ENCODE measurements around the gene RASA3. TPM values are rescaled to one million over a fixed set of nuclear protein-coding genes. Genes with fewer than 3 reads are reported as not detected.

RASA3 gene
- total RNA-seq, 3 donors from 2014 or later: 7.9 to 19.0 (median 8.4) TPM

GRCh38 chr13:114054830-114055439, 77.5 kb downstream of the RASA3 start:
- intact Hi-C loops (cut with DNase I, micrococcal nuclease): no loop called here
- DNase-seq (no peak), ATAC-seq (no peak)
- TF ChIP-seq CTCF (IDR thresholded peaks at IDR 0.05): no peak
- Histone ChIP-seq H3K4me3 (no peak overlapping the region), H3K36me3 (ENCODE audit: low read depth) (no peaks in the 10 kb centered on the region), H3K9me3 (no peaks in the 10 kb centered on the region), H3K4me1 (ENCODE audit: low read depth) (peaks cover 11% of the 10 kb centered on the region)

GRCh38 chr13:114054264-114054663, 78.2 kb downstream of the RASA3 start:
- intact Hi-C loops (cut with DNase I, micrococcal nuclease): no loop called here

GRCh38 chr13:114053026-114053425, 79.4 kb downstream of the RASA3 start:
- peak in 1 of 3 donors; percentile 53 for DNase-seq
- TF ChIP-seq CTCF (IDR thresholded peaks at IDR 0.05): no peak
- H3K36me3 ChIP-seq (ENCODE audit: low read depth): no peaks in the 10 kb centered on the region
- H3K4me3 ChIP-seq: no peak overlapping the region
- intact Hi-C loops (cut with DNase I, micrococcal nuclease): no loop called here
- H3K4me1 ChIP-seq (ENCODE audit: low read depth): peaks cover 24% of the 10 kb centered on the region
- ATAC-seq: no peak
- H3K9me3 ChIP-seq: no peaks in the 10 kb centered on the region

More at GRCh38 chr13:114054264-114054663, 78.2 kb downstream of the RASA3 start:
- no peak for DNase-seq
- H3K4me3 ChIP-seq: no peak overlapping the region
- TF ChIP-seq CTCF (IDR thresholded peaks at IDR 0.05): no peak
- H3K4me1 ChIP-seq (ENCODE audit: low read depth): peaks cover 17% of the 10 kb centered on the region
- ATAC-seq: no peak
- no peaks in the 10 kb centered on the region for H3K9me3 ChIP-seq
- no peaks in the 10 kb centered on the region for H3K36me3 ChIP-seq (ENCODE audit: low read depth)

- H3K4me1 ChIP-seq (ENCODE audit: low read depth): peaks cover 27% of the 10 kb centered on the region
- H3K9me3 ChIP-seq: no peaks in the 10 kb centered on the region
- H3K4me3 ChIP-seq: no peak overlapping the region
- no peaks in the 10 kb centered on the region for H3K36me3 ChIP-seq (ENCODE audit: low read depth)
- DNase-seq (peak in 1 of 3 donors; percentile 49), ATAC-seq (no peak)
- intact Hi-C loops (cut with DNase I, micrococcal nuclease): no loop called here
- no peak for TF ChIP-seq CTCF (IDR thresholded peaks at IDR 0.05)
These were observed 81.6 kb downstream of the RASA3 start for GRCh38 chr13:114050536-114051450.

- no peak for ATAC-seq
- intact Hi-C loops (cut with DNase I, micrococcal nuclease): no loop called here
- peak in 1 of 3 donors; percentile 48 for DNase-seq
- Histone ChIP-seq H3K4me1 (ENCODE audit: low read depth) (peaks cover 27% of the 10 kb centered on the region), H3K4me3 (no peak overlapping the region), H3K9me3 (no peaks in the 10 kb centered on the region), H3K36me3 (ENCODE audit: low read depth) (no peaks in the 10 kb centered on the region)
- no peak for TF ChIP-seq CTCF (IDR thresholded peaks at IDR 0.05)
These were observed 82.8 kb downstream of the RASA3 start for GRCh38 chr13:114049626-114050101.

Measured in mucosa of descending colon (tissue), 3 donors.